ENCODE measurements around the gene SEMA6A.

GRCh38 chr5:116472274-116472673 is 102.3 kb downstream of the SEMA6A start:
- TF ChIP-seq EZH2phosphoT487 (IDR thresholded peaks at IDR 0.05; ENCODE audit: borderline replicate concordance, low read length) (no peak), CTCF (conservative IDR thresholded peaks at IDR 0.05; ENCODE audit: low read depth, low read length) (peak; percentile 40; the same call in 1 of the 2 replicates), EZH2 (IDR thresholded peaks at IDR 0.05; ENCODE audit: low read length, unreplicated experiment) (no peak)

Measured in PC-3 (cell line).